NCI-H146 treated with DMSO at 0.1 percent for 48 hours (cell line): ENCODE data around the gene TMPRSS11F.
"Not testable (repeated sequence)": the region's sequence is repeated elsewhere in the genome, so short reads cannot be mapped to it uniquely, and the experiment has no call there.

Experiments used
- DNase-seq: peaks from one replicate; lab custom pipeline; 2025; ENCODE audit not compliant: unreplicated experiment; lab: John Stamatoyannopoulos, UW

TMPRSS11F gene

DNA sequence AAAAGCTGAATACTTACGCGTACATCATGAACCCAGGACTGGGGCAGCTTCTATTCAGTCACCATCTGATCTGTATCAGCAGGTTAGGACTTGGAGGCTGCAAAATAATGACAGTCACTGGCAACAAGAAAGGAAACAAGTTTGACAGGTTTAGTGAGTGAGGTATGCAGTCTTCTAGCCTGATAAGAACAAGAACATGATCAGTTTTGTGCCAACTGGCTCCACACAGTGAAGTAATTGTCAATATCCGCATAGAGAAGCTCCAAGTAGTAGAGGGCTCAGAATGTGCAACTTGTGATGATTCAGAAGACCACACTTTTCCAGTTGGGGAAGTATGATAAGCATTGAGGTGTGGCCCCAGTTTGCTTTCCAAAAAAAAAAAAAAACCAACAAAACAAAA lies at the start of gene TMPRSS11F:
TMPRSS11F (minus strand) TSS at position 77 of the 400 bp plus-strand sequence; CDS start at position 28, 49 bp downstream.
- DNase-seq: no peak

DNA sequence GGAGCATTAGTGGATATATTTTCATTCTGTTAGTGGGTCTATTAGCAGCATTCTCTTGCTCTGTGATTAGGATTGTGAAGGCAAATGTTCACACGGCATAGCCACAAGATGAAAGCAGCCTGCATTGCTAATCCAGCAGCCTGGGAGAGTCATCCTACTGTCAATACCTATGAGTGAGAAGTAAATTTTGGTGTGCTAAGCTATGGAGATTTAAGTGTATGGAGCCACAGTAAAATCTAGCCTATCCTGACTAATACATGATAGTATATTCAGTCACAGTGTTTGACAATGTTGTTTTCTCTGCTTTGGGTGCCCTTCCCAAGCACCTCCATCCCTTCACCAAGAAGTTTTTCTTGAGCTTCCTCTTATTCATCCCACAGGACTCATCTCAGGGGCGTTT lies 47.2 kb upstream of the TMPRSS11F start:
- DNase-seq: no peak

DNA sequence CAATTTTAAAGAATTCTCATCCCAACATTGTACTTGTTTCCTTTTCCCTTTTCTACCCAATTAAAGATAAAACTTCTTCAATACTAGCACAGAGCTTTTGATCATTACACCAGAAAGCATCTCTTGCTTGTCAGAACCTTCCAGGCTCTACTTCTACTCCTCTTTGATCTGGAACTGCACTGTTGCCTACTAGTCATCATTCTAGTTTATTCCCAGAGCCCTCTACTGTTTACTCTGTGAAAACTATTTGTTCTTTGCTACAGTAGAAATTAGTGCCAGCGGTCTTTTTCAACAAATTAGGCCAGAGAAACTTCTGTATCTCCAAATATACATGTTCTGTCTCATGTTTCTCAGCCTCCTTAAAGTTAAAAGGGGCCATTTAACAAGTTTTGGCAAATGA lies 46.8 kb upstream of the TMPRSS11F start:
- no peak for DNase-seq

DNA sequence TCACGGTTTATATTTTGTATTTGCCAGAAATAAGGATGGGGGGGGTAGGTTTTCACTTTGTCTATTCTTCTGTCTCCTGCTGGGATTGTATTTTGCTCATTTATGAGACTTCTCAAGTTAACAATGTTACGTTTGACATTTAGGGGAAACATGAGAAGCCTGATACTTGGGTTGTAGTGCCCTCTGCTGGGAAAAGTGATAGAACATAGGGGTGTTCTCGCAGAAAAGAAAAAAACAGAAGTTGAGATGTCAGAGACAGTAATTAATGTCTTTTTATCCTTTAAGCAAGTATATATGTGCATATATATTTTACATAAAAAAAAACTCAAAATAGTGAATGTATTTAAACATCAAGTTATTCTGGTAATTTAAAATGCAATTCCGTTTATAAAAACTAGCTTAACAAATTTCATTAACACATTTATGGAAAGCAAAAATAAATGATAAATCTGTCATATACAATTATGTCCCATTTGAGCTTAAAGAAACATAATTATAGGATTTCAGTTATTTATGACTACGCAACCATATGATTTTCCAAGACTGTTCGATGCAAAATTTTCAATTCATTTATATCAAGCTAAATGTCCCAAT lies 46.0 kb upstream of the TMPRSS11F start:
- DNase-seq: peak; percentile 75

DNA sequence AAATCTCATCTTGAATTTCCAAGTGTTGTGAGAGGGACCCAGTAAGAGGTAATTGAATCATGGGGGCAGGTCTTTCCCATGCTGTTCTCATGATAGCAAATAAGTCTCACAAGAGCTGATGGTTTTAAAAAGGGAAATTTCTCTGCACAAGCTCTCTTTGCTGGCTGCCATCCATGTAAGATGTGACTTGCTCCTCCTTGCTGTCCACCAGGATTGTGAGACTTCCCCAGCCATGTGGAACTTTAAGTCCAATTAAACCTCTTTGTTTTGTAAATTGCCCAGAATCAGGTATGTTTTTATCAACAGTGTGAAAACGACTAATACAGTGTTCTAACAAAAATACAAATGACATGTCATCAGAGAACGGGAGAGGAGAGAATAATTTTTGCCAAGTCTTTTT lies 44.7 kb upstream of the TMPRSS11F start:
- DNase-seq: not testable (repeated sequence)

DNA sequence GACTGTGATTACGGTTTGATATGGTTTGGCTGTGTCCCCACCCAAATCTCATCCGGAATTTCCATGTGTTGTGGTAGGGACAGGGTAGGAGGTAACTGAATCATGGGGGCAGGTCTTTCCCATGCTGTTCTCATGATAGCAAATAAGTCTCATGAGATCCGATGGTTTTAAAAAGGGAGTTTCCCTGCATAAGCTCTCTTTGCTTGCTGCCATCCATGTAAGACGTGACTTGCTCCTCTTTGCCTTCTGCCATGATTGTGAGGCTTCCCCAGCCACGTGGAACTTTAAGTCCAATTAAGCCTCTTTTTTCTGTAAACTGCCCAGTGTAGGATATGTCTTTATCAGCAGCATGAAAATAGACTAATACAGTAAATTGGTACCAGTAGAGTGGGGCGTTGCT lies 42.5 kb upstream of the TMPRSS11F start:
- not testable (repeated sequence) for DNase-seq

DNA sequence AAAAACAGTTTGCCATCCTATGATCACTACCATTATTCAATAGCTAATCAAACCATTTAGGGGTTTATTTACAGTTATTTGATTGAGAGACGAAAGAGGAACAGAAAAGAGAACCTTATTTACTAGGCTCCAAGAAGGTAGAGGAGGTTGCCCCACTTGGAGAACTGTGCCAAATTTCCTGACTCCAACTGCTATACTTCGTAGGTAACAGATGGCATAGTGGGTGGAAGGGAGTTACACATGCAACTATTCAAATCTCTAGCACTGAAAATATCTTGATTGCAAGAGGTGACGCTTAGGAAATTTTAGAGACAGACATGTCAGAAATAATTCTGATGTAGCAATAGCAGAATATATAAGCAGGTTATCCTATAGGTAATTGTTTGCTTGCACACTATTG lies 38.0 kb upstream of the TMPRSS11F start:
- no peak for DNase-seq

DNA sequence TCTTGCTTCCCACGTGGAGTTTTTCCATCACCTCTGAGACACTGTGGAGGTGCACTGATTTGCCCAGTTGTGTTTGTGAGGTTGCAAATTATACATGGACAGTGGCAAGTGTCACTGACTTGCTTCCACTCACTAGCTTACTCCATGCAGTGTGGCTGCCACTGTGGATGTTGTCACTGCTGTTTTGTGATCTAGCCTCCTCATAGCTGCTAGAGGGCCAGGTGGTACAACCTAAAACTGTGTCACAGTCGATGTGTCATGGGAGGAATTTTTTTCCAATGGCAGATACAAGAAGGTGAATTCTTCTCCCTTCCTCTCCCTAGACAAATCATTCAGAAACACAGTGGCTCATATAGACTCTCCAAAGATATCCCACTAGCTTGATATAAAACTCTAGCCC lies 37.5 kb upstream of the TMPRSS11F start:
- no peak for DNase-seq

DNA sequence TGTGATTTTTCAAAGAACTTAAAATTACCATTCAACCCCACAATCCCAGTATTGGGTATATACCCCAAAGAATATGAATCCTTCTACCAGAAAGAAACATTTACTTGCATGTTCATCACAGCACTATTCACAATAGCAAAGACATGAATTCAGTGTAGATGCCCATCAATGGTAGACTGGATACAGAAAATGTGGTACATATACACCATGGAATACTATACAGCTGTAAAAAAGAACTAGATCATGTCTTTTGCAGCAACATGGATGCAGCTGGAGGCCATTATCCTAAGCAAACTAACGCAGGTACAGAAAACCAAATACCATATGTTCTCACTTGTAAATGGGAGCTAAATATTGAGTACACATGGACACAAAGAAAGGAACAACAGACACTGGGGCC lies 34.1 kb upstream of the TMPRSS11F start:
- no peak for DNase-seq

DNA sequence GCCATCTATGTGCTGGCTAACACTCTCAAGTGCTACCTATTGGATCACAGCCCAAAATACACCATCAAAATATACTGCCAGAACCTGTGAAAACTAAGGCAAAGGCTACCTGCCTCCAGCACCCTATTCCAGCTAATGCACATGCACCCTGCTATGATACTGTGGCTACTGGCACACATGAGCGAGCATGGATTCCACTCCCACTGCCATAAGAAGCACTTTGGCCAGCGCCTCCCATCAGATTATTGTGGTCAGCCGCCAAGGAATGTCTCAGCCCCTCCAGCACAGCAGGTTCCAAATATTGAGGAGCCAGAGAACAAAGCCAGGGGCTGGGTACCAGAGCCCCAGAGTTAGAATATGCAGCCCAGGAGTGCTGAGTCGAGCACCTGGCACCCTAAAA lies 32.5 kb upstream of the TMPRSS11F start:
- DNase-seq: no peak

DNA sequence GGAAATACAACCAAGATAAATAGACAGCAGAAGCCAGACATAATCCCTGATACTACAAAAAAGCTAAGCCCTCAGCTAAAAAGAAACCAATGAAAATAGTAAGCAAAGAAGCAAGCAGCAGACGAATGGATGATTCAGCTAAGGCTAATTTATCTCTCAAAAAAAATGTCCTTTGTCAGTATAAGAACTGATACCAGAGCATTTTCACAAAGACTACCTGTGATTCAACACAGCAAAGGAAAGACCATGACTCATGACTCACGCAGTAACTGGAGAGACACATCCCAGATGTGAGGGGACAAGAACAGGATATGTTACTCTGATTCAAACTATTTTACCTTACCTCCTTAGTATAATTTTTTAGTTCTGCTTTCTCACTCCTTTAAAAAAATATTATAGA lies 22.7 kb upstream of the TMPRSS11F start:
- DNase-seq: no peak

DNA sequence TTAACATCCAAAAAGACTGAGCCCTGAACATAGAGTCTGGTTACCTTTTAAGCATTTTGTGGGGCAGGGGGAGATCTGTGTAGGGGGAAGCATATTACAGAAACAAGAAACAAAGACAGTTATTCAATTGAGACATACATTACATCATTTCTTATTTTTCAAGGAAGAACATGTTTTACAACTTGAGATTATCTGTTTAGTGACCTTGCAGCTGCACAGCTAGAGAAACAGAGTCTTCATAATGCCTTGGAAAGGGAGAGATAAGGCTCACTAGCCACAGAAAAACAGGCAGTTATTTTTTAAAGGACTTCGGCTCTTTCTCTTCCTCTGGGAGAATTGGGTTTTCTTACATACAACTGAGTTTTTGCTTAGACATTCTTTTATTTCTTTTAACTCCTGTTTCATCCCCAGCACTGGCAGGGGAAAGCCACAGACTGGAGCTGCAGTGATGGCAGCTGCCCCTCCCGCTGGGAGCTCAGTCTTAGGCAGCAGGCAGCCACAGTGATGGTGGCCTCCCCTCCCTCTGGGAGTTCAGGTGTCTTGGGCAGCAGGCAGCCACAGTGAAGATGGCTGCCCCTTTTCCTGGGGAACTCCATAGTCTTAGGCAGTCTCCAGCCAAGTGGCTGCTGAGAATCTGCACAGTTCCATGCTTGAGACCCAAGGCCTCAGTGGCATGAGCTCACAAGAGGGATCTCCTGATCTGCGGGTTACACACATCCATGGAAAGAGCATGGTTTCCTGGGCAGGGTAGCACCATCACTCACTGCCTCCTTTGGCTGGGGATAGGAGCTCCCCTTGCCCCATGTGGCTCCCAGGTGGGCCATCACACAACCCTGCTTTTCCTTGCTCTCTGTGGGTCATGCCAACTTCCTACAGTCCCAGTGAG lies 19.4 kb upstream of the TMPRSS11F start:
- DNase-seq: no peak

DNA sequence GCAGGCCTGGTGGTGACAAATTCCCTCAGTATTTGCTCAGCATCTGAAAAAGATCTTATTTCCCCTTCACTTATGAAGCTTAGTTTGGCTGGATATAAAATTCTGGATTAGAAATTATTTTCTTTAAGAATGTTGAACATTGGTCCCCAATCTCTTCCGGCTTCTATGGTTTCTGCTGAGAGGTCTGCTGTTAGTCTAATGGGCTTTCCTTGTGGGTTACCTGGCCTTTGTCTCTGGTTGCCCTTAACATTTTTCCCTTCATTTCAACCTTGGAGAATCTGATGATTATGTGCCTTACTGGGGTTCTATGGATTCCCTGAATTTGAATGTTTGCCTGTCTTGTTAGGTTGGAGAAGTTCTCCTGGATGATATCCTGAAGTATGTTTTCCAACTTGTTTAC lies 17.4 kb upstream of the TMPRSS11F start:
- DNase-seq: no peak

DNA sequence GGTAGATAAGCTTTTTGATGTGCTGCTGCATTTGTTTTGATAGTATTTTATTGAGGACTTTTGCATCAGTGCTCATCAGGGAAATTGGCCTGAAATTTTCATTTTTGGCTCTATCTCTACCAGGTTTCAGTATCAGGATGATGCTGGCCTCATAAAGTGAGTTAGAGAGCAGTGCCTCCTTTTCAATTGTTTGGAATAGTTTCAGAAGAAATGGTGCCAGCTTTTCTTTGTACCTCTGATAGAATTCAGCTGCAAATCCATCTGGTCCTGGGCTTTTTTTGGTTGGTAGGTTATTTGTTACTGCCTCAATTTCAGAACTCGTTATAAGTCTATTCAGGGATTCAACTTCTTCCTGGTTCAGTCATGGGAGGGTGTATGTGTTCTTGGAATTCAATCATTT lies 15.6 kb upstream of the TMPRSS11F start:
- no peak for DNase-seq

DNA sequence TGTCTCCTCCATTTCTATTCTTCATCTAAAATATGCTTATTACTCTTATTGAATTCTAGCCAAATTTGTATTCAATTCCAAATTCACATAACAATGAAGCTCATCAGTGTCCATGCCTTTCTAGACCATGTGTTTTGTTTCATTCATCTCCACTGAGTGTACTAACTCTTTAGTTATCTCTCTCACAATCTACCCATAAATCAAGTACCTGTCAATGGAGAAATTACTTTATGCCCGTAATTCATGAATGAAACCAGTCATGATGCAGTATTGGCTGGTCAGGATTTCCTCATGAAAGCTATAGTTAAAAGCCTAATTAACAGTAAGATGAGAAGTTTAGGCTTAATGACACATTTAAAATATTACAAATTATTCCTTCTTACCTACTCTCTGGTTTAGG lies 12.2 kb upstream of the TMPRSS11F start:
- no peak for DNase-seq

DNA sequence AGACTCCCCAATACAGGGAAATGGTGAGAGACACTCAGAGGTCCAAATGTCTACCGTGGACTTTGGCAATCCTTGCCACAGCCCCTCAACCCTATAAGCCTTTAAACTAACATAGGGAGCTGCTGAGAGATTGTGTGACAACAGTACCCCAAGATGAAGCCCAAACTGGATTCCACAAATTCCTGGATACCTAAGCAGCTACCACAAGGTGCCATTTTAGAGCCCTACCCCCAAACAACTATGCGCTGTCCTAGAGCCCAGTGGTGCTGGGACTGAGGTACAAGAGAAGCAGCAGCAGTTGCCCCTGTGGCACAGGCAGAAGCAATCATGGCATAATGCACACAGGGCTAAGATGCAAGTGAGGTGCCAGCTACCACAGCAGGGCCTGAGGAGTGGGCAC lies 2.7 kb upstream of the TMPRSS11F start:
- no peak for DNase-seq

DNA sequence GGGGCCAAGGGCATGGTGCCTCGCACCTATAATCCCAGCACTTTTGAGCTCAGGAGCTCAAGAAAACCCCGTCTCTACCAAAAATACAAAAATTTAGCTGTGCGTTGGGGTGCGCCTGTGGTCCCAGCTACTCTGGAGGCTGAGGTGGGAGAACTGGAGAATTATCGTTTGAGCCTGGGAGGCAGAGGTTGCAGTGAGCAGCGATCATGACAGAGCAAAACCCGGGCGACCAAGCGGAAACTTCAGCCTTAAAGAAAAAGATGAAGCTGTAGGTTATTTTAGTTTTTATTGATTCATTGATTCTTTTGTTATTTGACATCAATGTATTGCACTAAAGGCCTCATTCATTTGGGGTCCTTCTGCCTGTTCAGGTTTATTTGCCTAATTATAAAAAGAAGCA lies 5.4 kb downstream of the TMPRSS11F start:
- DNase-seq: no peak

DNA sequence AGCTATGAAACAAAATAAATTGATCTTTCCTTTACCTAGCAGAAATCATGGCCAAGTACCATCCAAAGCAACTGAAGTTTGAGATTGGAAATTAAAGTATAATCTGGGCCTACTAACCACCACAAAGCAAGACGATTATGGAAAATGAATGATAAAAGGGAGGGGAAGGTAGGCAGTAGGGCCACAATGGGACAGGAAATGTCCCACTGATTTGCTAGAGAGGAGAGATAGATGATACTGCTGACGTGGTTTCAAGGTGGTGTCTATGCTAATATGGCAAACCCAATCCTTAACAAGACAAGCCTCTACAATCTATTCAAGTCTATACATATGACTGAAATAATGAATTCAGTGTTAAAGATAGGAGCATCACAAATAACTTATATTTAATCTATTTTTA lies 6.1 kb downstream of the TMPRSS11F start:
- DNase-seq: no peak

DNA sequence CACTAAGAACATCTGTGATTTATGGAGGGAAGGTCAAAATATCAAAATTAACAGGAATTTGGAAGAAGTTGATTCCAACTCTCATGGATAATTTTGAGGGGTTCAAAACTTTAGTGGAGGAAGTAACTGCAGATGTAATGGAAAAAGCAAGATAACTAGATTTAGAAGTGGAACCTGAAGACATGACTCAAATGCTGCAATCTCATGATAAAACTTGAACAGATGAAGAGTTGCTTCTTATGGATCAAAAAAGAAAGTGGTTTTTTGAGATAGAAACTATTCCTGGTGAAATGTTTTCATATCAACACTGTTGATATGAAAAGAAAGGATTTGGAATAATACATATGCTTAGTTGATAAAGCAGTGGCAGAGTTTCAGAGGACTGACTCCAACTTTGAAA lies 9.7 kb downstream of the TMPRSS11F start:
- DNase-seq: no peak

DNA sequence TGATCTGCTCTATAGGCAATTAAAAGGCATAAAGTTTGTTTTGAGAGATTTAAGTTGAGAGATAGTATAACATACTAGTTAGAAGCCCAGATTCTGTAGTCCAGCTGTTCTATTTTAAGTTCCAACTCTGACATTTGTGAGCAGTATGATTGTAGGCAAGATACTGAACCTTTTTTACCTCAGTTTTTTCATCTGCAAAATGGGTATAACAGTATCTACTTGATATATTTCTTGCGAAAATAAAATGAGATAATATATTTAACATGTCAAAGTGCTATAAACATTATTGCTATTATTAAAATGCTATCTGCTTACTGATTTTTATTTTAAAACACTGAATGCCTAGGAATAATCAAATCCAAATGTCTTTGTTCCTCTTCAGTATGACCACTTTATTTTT lies 19.2 kb downstream of the TMPRSS11F start:
- DNase-seq: no peak

DNA sequence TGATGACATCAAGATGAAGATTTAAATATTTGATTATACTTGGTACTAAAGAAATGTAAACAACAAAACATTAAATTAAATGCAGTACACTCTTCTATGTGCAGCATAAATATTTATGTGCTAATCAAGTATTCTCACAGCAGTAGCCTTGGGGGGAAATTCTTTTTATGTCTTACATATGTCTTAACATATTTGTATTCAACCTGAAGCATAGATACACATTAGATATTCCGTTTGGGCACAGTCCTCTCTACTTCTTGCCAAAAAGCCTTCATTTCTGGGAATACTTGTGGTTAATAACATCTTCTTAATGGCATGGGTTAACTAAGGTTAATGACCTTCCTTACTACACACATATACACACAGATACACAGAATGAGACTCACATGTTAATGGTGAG lies 19.8 kb downstream of the TMPRSS11F start:
- no peak for DNase-seq

DNA sequence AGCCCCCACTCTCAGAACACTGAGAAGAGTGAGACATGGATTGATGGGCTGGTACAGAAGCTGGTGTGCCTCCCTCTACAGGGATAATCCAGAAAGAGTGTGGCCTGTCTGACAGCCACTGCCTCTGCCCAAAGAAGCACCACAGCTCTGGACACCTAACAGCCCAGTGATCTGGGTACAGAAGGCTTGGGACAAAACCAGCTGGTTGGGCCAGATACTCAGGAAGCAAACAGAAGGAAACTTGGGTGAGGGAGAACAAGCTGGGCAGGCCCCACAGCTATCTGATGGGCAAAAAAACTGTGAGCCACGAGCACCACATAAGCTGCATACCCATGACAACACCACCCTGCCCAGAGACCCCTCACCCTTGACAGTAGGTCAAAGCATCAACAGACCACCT lies 46.9 kb downstream of the TMPRSS11F start:
- DNase-seq: no peak

DNA sequence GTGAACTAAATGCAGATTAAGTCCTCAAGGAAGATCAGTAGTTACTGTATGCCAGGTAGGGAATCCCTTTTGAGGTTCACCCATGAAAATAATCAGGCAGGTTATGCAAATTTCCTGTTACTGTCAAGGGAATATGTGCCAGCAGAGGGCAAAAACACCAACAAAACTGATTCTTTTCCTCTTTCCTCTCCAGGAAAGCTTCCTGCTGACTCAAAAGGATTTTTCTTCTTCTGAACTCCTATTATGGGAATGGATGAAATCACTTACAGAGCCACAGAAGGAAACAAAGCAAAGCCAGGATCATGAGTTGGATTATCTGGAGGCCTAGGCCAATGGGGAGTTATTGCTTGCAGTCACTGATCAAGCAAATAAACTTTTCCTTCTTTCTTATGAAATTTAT lies 49.7 kb downstream of the TMPRSS11F start:
- no peak for DNase-seq
